Ovary (tissue), 9 donors: Measurements from ENCODE around the gene HENMT1. TPM values are rescaled to one million over a fixed set of nuclear protein-coding genes. Genes with fewer than 3 reads are reported as not detected.

ENCODE experiments used
- DNase-seq, 5 donors: peaks; one replicate each; pipeline ENCODE4 v3.0.0-alpha.2; 2019 to 2020
- H3K27ac ChIP-seq, 2 donors: fragments of 200-600 bp; one replicate each; pipeline versions ENCODE4 v1.5.1 to v1.8.0; 2019 to 2022
- H3K27me3 ChIP-seq: fragments of 200-600 bp; one replicate; pipeline ENCODE4 v1.8.0; 2022
- H3K36me3 ChIP-seq: fragments of 200-600 bp; sonication (generic); one replicate; pipeline ENCODE4 v1.5.1; 2019
- H3K4me1 ChIP-seq: one replicate; pipeline ENCODE4 v1.8.1; 2013; ENCODE audit warnings: mild to moderate bottlenecking, moderate library complexity; ENCODE audit not compliant: insufficient read depth
- H3K4me3 ChIP-seq: fragments of 200-600 bp; sonication (generic); one replicate; pipeline ENCODE4 v1.5.1; 2017
- H3K9me3 ChIP-seq, 2 donors: fragments of 200-600 bp in 1 of 2; sonication (generic) in 1 of 2; one replicate each; pipeline versions ENCODE4 v1.5.1 to v1.8.1; 2013 to 2019; ENCODE audit warnings: mild to moderate bottlenecking in 1 of 2, moderate library complexity in 1 of 2
- CTCF ChIP-seq, 3 donors: fragments of 450-650 bp in 2 of 3; fragments of 200-600 bp in 1 of 3; IDR thresholded peaks; one replicate each; pipeline versions ENCODE4 v1.5.1 to v1.8.0; 2016 to 2022; ENCODE audit warnings: antibody characterized with exemption in 3 of 3, mild to moderate bottlenecking in 1 of 3
- EP300 ChIP-seq: sonication (generic); formaldehyde crosslinking; IDR thresholded peaks from one replicate; pipeline ENCODE4 v1.6.1; 2017; ENCODE audit warnings: antibody characterized with exemption
- POLR2A ChIP-seq: fragments of 450-650 bp; IDR thresholded peaks from one replicate; pipeline ENCODE4 v1.6.1; 2017; ENCODE audit warnings: antibody characterized with exemption, mild to moderate bottlenecking, moderate library complexity
- WGBS, 3 donors: extraction: QIAGEN DNeasy Blood & Tissue Kit in 1 of 3; methylation state at CpG; one replicate each; pipeline versions ENCODE4 v1.1.5 to v1.1.7; 2013 to 2017; 5-methylcytosine and 5-hydroxymethylcytosine counted together
- intact Hi-C, 4 donors: fragments of 100-400 bp; cut with DNase I; formaldehyde crosslinking; loops; one replicate each; pipeline versions ENCODE4 v1.11.0 to v1.15.1; 2022 to 2023
- polyA plus RNA-seq, 2 donors: library from polyadenylated mRNA; stranded (reverse); fragments of 200-250 nt in 1 of 2; fragments of 350-450 nt in 1 of 2; fragmentation: Illumina TruSeq in 1 of 2; extraction: RNeasy Lipid Tissue Mini Kit (QIAGEN cat#74804) in 1 of 2; gene quantifications; one replicate each; pipeline ENCODE4 v1.2.3, GENCODE V29; 2013 to 2014
- total RNA-seq, 7 donors: library from RNA; depleted of rRNA in 2 of 7; stranded (reverse); fragments of >200 nt in 2 of 7; fragmentation: NEBNext Ultra II Directional in 3 of 7; extraction: Animal tissue kit (Norgen Biotek cat#: 25700) in 3 of 7; gene quantifications; one replicate each; pipeline versions ENCODE4 v1.1.0 to v1.2.4, GENCODE V29; 2016 to 2023
- donor health status: DM: no; HTN: no; CAD: no; lungs with moderate emphysema.
- donor health status: DM: no; HTN: no; CAD: no.
- donor health status: Bipolar disorder and iron deficiency.
- donor health status: DM: yes; HTN: yes; CAD: no.
- donor health status: DM: no; HTN: no; CAD: no.
- donor health status: DM: yes; HTN: yes; CAD: no.

HENMT1 gene
- total and polyA plus RNA-seq, 9 donors, result 2.1 to 7.4 (median 4.2) TPM

GRCh38 chr1:108665771-108666170 is 4.9 kb upstream of the HENMT1 start:
- no peaks in the 10 kb centered on the region for H3K27me3 ChIP-seq
- H3K27ac ChIP-seq, result no peak overlapping the region
- DNase-seq, result no peak
- H3K9me3 ChIP-seq, result no peaks in the 10 kb centered on the region
- H3K4me3 ChIP-seq, result no peak overlapping the region
- no peak for TF ChIP-seq POLR2A
- TF ChIP-seq EP300, result no peak
- TF ChIP-seq CTCF (IDR thresholded peaks at IDR 0.05), result no peak
- H3K4me1 ChIP-seq, result no peaks in the 10 kb centered on the region
- 66 to 78% (median 67%) methylated on average over 1 of the region's 1 CpG for WGBS, 3 donors
- intact Hi-C loops, result no loop called here
- H3K36me3 ChIP-seq, result no peaks in the 10 kb centered on the region

- H3K36me3 ChIP-seq, result no peaks in the 10 kb centered on the region
- no peak for TF ChIP-seq POLR2A
- TF ChIP-seq CTCF (IDR thresholded peaks at IDR 0.05), result no peak
- no peak for TF ChIP-seq EP300
- no peaks in the 10 kb centered on the region for H3K27me3 ChIP-seq
- no peak overlapping the region for H3K27ac ChIP-seq
- no peaks in the 10 kb centered on the region for H3K4me1 ChIP-seq
- no peak overlapping the region for H3K4me3 ChIP-seq
- intact Hi-C loops, result no loop called here
- DNase-seq, result no peak
- no peaks in the 10 kb centered on the region for H3K9me3 ChIP-seq
- 58 to 64% (median 63%) methylated on average over 2 of the region's 2 CpGs for WGBS, 3 donors
These were observed 4.2 kb upstream of the HENMT1 start for GRCh38 chr1:108665067-108665466.

GRCh38 chr1:108664481-108664880 is 3.6 kb upstream of the HENMT1 start:
- no peak for TF ChIP-seq CTCF (IDR thresholded peaks at IDR 0.05)
- no peak for TF ChIP-seq POLR2A
- TF ChIP-seq EP300, result no peak
- Histone ChIP-seq H3K27me3 (no peaks in the 10 kb centered on the region), H3K4me3 (no peak overlapping the region), H3K36me3 (no peaks in the 10 kb centered on the region), H3K4me1 (no peaks in the 10 kb centered on the region), H3K9me3 (no peaks in the 10 kb centered on the region), H3K27ac (no peak overlapping the region)
- no peak for DNase-seq
- intact Hi-C loops, result no loop called here
- 80 to 89% (median 84%) methylated on average over 6 of the region's 6 CpGs for WGBS, 3 donors

- Histone ChIP-seq H3K4me3 (no peak overlapping the region), H3K9me3 (no peaks in the 10 kb centered on the region), H3K27ac (no peak overlapping the region), H3K4me1 (no peaks in the 10 kb centered on the region), H3K36me3 (no peaks in the 10 kb centered on the region), H3K27me3 (no peaks in the 10 kb centered on the region)
- TF ChIP-seq EP300 (no peak), CTCF (IDR thresholded peaks at IDR 0.05) (no peak), POLR2A (no peak)
- no peak for DNase-seq
- intact Hi-C loops, result no loop called here
- WGBS, 3 donors, result 80 to 91% (median 83%) methylated on average over 2 of the region's 2 CpGs
These were observed 2.2 kb upstream of the HENMT1 start for GRCh38 chr1:108663074-108663473.
